Suprapubic skin (tissue), 4 donors: ENCODE data around the gene RRAD. TPM values are rescaled to one million over a fixed set of nuclear protein-coding genes. Genes with fewer than 3 reads are reported as not detected.

Source experiments
- DNase-seq, 2 donors: peaks; one replicate each; pipeline ENCODE4 v3.0.0-alpha.2; 2019; ENCODE audit warnings: low spot score in 2 of 2
- H3K27ac ChIP-seq: fragments of 200-600 bp; sonication (generic); one replicate; pipeline ENCODE4 v1.5.1; 2019
- H3K27me3 ChIP-seq: fragments of 200-600 bp; sonication (generic); one replicate; pipeline ENCODE4 v1.5.1; 2019
- H3K36me3 ChIP-seq: fragments of 200-600 bp; sonication (generic); one replicate; pipeline ENCODE4 v1.5.1; 2019
- H3K4me1 ChIP-seq: fragments of 200-600 bp; sonication (generic); one replicate; pipeline ENCODE4 v1.5.1; 2019
- H3K4me3 ChIP-seq: fragments of 200-600 bp; sonication (generic); one replicate; pipeline ENCODE4 v1.5.1; 2019; ENCODE audit warnings: mild to moderate bottlenecking
- H3K9me3 ChIP-seq: fragments of 200-600 bp; sonication (generic); one replicate; pipeline ENCODE4 v1.5.1; 2019
- CTCF ChIP-seq, 2 donors: fragments of 200-600 bp in 1 of 2; fragments of 450-650 bp in 1 of 2; sonication (generic) in 1 of 2; IDR thresholded peaks; one replicate each; pipeline ENCODE4 v1.5.1; 2016 to 2019; ENCODE audit warnings: antibody characterized with exemption in 2 of 2, mild to moderate bottlenecking in 1 of 2, moderate library complexity in 1 of 2
- EP300 ChIP-seq: sonication (generic); formaldehyde crosslinking; IDR thresholded peaks from one replicate; pipeline ENCODE4 v1.6.1; 2017; ENCODE audit warnings: antibody characterized with exemption
- POLR2A ChIP-seq, 2 donors: fragments of 450-650 bp; IDR thresholded peaks; one replicate each; pipeline ENCODE4 v1.6.1; 2017; ENCODE audit warnings: antibody characterized with exemption in 2 of 2, mild to moderate bottlenecking in 2 of 2, moderate library complexity in 2 of 2
- POLR2AphosphoS5 ChIP-seq, 3 donors: sonication (generic); formaldehyde crosslinking; IDR thresholded peaks; one replicate each; pipeline ENCODE4 v1.6.1; 2017; ENCODE audit warnings: antibody characterized with exemption in 3 of 3
- WGBS: methylation state at CpG from one replicate; pipeline ENCODE4 v1.1.5; 2018; 5-methylcytosine and 5-hydroxymethylcytosine counted together
- total RNA-seq, 4 donors: library from RNA; depleted of rRNA; stranded (reverse); fragments of >200 nt; gene quantifications; one replicate each; pipeline ENCODE4 v1.1.0, GENCODE V29; 2016

The RRAD gene
- total RNA-seq, 4 donors from 2014 or later, result 1.5 to 12.1 (median 4.6) TPM

- Histone ChIP-seq H3K4me1 (peaks cover 21% of the 10 kb centered on the region), H3K36me3 (peaks cover 29% of the 10 kb centered on the region), H3K27ac (no peak overlapping the region), H3K4me3 (no peak overlapping the region), H3K27me3 (no peaks in the 10 kb centered on the region), H3K9me3 (no peaks in the 10 kb centered on the region)
- TF ChIP-seq POLR2A (IDR thresholded peaks at IDR 0.05) (no peak), EP300 (no peak), POLR2AphosphoS5 (IDR thresholded peaks at IDR 0.05) (no peak), CTCF (IDR thresholded peaks at IDR 0.05) (no peak)
- DNase-seq, result no peak
- WGBS, result 90% methylated on average over 8 of the region's 8 CpGs
These were observed 43.3 kb downstream of the RRAD start for GRCh38 chr16:66881964-66882508.

- no peak for DNase-seq
- Histone ChIP-seq H3K27ac (no peak overlapping the region), H3K9me3 (no peaks in the 10 kb centered on the region), H3K4me1 (peaks cover 21% of the 10 kb centered on the region), H3K36me3 (peaks cover 25% of the 10 kb centered on the region), H3K27me3 (no peaks in the 10 kb centered on the region), H3K4me3 (peak overlapping the region; percentile 71)
- 77% methylated on average over 2 of the region's 2 CpGs for WGBS
- no peak for TF ChIP-seq POLR2A (IDR thresholded peaks at IDR 0.05)
- no peak for TF ChIP-seq POLR2AphosphoS5 (IDR thresholded peaks at IDR 0.05)
- TF ChIP-seq EP300, result no peak
- no peak for TF ChIP-seq CTCF (IDR thresholded peaks at IDR 0.05)
These were observed 43.8 kb downstream of the RRAD start for GRCh38 chr16:66881560-66881959.

- H3K9me3 ChIP-seq, result no peaks in the 10 kb centered on the region
- H3K27ac ChIP-seq, result peak overlapping the region; percentile 5
- no peak for DNase-seq
- H3K4me1 ChIP-seq, result peaks cover 21% of the 10 kb centered on the region
- peaks cover 20% of the 10 kb centered on the region for H3K36me3 ChIP-seq
- TF ChIP-seq POLR2AphosphoS5 (IDR thresholded peaks at IDR 0.05) (no peak), CTCF (IDR thresholded peaks at IDR 0.05) (no peak), EP300 (no peak), POLR2A (IDR thresholded peaks at IDR 0.05) (no peak)
- 3% methylated on average over 12 of the region's 23 CpGs for WGBS
- peak overlapping the region; percentile 71 for H3K4me3 ChIP-seq
- H3K27me3 ChIP-seq, result no peaks in the 10 kb centered on the region
These were observed 44.3 kb downstream of the RRAD start for GRCh38 chr16:66881014-66881417.

- Histone ChIP-seq H3K36me3 (peaks cover 15% of the 10 kb centered on the region), H3K4me3 (peak within 1 kb of the TSS; percentile 71), H3K9me3 (no peaks in the 10 kb centered on the region), H3K27ac (peak within 1 kb of the TSS; percentile 5), H3K27me3 (no peaks in the 10 kb centered on the region), H3K4me1 (peaks cover 21% of the 10 kb centered on the region)
- TF ChIP-seq POLR2A (IDR thresholded peaks at IDR 0.05) (no peak), POLR2AphosphoS5 (IDR thresholded peaks at IDR 0.05) (peak in 1 of 3 donors; percentile 28)
- WGBS, result 0% methylated on average over 17 of the region's 58 CpGs
- peak; percentile 97 to 98 for DNase-seq
These were observed 44.9 kb downstream of the RRAD start, which contains the start of gene PDP2 for GRCh38 chr16:66880288-66881013. Gene PDP2 (plus strand): TSS chr16:66880515. CDS start chr16:66884285, 3,770 bp downstream.

DNA sequence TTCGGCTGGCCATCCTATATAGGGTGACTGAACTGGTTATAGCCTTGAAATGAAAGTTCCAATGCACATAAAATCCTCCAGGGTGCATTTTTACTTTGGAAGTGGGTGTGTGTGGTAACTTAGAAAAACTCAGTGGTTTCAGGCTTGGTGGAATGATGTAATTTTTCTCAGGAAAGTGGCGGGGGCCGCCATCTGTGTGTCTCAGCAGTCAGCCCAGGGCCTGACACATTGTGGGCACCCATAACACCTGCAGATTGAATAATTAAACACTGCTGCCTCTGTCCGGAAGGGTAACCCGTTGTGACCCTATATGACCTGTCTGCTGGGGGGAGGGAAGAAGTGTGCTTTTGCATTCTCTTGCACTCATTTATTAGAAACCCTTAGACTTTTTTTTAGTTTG lies 47.3 kb downstream of the RRAD start:
- Histone ChIP-seq H3K4me1 (peaks cover 25% of the 10 kb centered on the region), H3K9me3 (no peaks in the 10 kb centered on the region), H3K27me3 (no peaks in the 10 kb centered on the region), H3K4me3 (no peak overlapping the region), H3K36me3 (no peaks in the 10 kb centered on the region), H3K27ac (no peak overlapping the region)
- DNase-seq, result no peak
- WGBS, result 67% methylated on average over 5 of the region's 5 CpGs
- TF ChIP-seq POLR2A (IDR thresholded peaks at IDR 0.05) (no peak), EP300 (no peak), CTCF (IDR thresholded peaks at IDR 0.05) (no peak)
